CD4-positive, alpha-beta T cell treated with Interferon alpha-2 for 1 hour (primary cell): ENCODE results near the gene PTPRK.

ENCODE experiments used
- DNase-seq, 2 donors: peaks; one replicate each; pipeline ENCODE4 v3.0.0-alpha.2; 2020 to 2022

Gene PTPRK

DNA sequence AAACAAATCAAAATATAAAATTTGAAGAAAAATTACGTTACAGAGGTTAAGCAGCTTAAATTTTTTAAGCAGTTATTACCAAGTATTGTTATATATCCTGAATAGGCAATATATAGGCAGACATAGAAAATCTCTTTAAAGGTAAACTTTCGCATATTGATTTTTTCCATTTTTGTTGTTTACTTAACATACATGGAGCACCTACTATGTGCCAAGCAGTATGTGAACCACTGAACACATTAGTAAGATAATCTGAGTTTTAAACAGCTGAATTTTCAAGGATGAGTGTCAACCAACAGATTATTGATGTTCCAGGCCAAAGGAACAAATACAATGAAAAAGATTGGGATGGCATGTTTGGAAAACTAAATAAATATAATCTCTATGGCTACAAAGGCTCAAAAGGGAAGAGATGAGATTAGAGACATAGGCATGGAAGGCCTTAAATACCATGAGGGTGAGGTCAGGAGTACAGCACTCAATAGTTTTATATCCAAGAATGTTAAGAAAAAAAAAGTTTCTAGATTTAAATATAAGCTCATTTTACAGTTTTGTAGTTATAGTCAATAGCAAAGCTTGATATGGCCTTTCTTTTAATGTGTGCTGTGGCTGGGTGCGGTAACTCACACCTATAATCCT lies 277.5 kb downstream of the PTPRK start:
- no peak for DNase-seq

DNA sequence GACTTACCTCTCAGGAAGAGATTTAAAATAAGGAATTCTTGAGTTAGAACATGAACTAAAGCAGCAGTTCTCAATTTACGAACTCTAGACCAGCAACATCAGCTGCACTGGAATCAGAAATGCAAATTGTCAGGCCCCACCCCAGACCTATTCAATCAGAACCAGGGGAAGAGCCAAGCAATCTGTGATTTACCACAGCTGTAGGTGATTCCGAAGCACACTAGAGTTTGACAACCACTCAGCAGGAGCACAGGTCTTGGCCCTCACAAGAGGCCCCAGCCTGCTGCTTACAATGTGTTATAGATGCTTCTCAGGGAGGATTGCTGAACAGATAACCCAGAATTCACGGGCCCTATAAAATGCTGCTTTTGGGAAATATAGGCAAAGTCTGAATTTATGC lies 279.2 kb downstream of the PTPRK start:
- no peak for DNase-seq

DNA sequence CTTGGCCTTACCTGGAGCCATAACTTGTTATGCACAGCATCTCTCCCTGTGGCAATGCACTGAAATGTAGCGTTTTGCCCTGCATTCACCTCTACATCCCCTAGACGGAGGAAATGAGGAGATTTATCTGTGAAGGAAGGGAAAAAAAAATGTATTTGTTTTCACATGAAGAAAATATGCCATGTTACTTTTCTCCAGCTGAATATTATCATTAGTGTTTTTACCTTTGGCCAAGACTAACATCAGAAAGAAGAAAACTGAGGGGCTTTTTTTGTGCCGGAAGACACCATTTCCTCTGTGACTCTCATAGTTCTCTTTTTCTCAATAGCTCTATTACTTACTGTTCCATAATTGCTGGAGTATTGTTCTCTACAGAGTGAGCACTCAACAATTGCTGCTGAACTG lies 280.4 kb downstream of the PTPRK start:
- no peak for DNase-seq

DNA sequence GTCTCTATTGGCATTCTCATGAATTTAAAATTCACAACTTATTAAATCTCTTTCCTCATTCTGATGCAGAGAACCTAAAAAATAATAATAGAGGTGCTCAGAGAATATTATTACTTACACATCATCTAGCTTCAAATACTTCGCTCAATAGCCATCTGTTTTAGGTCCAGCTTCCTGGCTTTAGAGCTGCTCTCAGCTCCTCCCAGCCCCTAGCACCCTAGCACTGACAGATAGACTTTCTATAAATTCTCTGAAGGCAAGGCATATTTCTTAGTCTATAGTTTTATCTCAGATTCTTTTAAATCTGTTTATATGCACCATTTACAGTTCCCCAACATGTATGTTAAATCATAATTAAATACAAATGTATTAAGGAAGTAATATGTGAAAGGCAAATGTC lies 281.3 kb downstream of the PTPRK start:
- DNase-seq, result no peak

DNA sequence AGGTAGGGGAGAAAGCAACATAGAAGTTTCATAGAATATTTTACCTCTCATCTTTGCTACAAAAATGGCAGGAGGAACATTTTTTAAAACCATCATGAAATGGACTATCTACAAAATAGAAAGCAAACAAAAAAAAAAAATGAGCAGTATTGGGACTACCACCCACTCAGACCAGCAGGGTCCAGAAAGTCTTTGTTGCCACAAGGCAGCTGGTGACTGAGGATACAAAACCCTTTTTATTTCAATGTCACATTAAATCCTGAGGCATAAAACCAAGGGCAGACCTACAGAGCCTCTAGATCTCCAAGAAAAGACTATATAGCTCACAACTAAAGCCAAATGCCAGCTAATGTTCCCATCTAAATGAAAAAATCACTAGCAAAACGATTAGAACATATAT lies 282.2 kb downstream of the PTPRK start:
- no peak for DNase-seq

DNA sequence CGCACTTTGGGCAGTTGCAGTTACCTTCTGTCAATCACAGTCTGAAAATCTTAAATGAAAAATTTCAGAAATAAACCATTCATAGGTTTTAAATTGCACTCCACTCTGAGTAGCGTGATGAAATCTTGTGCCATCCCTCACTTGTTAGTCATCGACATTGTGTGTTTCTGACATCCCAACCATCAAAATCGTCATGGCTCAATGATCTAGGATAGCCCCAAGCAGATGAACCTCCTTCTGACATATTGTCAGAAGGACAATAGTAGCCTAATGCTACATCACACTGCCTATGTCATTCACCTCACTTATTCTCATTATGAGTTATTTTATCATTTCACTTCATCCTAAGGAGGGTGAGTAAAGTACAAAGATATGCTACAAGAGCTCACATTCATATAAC lies 284.8 kb downstream of the PTPRK start:
- no peak for DNase-seq

DNA sequence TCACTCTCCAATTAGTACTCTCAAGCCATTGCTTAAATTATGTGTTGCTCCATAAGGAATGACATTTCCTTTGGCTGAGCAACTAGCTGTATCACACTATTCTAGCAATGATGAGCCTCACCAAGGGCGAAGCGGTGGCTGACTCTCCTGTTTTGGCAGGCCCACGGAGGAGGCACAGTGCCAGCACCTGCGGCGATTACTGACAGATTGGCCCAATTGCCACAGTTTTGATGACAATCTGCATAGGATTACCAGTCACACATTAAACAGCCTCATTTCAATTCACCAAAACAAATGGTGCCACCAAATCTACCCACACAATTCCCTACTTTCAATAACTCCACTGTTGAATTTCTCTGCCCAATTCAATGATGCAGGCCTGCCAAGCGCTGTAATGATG lies 286.9 kb downstream of the PTPRK start:
- no peak for DNase-seq

DNA sequence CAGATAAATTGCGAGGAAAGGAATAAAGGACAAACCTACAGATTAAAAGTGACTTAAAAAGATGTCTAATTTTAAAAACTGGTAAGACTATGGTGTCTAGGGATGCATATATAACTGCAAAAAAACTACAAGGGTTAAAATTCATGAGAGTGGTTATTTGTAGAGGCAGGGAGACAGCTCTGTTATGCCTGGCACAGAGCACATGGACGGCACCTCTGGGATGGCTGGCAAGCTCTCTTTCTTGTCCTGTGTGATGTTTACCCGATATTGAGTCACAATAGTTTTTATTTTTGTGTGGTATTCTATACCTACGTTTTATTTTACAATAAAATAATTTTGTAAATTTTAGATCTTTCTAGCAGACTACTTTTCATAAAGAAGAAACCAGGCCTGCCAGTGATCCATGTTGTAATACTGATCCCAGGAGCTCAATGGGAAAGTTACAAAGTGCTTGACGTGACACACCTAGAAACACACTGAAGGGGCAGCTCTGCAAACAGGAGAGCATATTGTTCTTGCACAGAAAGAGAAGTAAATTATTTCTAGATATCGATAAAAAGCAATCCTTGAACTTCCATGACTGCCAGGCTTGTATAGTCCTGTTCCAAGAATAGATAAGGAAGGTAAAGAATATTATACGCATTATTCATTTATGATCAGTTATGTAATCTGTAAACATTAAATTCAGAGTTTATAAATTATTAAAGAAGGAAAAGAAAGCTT lies 290.0 kb downstream of the PTPRK start:
- no peak for DNase-seq

DNA sequence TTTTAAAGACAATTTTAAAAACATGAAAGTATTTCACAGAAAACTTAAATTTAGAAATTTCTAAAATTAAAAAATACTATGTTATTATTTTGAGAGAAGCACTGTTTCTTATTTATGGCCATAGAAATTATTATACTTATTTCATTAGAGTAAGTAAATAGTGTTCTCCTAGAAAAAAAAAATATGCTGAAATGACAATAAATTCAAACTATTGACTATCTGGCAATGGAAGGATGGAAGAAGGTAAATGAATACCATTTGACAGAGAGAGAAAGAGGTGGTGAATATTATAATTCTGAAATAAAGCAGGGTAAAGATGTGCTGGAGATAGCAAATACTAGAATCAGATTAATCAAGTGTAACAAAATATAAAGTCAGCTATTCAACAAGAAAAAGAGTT lies 294.8 kb downstream of the PTPRK start:
- DNase-seq, result no peak

DNA sequence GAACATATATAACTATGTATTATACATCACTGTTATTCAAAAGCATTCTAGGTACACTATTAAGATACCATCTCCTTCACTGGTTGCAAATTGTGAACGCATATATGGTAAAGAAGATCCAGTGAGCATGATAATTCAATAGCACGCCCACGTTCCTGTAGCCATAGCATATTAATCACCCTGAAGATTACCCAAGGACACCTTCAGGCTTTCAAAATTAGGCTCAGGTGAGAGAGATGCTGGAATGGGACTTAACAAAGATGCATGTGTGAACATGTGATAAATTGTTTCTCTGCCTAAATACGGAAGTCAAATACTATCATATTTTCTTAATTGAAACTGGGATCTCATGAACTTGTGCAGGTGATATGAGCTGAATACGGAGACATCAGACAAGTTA lies 303.5 kb downstream of the PTPRK start:
- no peak for DNase-seq

DNA sequence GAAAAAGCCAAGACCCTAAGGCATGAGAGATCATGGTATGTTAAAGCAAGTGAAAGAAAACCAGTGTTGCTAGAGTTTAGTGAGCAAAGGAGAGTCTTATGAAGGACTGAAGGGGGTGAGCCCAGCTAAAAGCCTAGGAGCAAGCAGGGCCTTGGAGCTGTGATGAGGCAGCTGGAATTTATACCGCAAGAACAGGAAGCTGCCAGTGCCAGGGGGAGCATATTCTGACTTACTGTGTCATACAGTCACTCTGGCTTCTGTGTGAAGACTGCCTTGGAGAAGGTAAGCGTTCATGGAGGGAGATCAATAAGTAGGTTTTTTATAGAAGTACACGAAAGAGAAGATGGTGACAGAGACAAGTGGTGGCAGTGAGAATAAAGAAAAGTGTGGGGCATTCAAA lies 310.6 kb downstream of the PTPRK start:
- no peak for DNase-seq

DNA sequence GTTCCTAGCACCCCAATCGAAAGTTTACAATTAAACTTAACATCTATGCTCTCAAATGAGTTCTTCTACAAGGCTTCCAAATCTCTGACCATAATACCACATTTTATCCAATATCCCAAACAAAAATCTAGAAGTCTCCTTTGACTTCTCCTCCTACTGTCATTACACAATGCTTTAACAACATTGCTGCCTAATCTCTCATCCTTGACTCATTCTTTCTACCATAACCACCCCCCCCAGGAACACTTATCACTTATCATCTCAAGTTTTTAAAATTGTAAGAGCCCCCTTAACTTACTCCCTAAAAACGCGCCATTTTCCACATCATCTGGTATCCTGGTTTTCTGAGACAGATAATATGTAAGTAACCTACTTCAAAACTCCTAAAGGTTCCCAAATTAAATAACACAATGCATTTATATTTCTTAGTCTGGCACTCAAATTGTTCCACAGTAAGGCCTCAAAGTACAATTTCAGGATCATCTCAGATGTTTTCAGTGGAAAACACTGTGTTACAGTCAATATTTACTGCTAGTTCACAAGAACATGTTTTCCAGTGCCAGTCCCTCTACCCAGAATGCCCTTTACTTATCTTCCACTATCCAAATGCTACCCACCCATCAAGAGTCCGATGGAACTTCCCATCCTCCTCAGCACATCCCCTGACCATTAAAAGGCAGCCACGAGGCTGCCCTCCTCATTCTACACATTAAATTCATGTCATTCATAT lies 311.4 kb downstream of the PTPRK start:
- no peak for DNase-seq

DNA sequence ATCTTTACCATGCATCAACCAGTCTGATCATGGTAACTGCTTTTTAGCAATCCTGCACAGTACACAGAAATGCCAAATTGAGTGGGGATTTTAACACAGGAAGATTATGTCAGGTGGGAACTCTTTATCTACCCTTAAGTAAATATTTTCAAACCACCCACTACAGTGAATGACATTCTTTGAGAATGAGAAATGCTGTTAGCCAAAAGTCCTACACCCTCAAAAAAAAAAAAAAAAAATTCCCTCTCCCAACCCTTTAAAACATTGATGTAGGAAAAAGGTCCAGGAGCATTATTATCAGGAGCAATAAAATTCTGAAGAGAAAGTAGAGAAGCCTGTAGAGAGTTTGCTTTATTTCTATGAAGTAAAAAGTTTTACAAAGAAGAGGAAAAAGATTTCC lies 312.3 kb downstream of the PTPRK start:
- DNase-seq, result no peak

DNA sequence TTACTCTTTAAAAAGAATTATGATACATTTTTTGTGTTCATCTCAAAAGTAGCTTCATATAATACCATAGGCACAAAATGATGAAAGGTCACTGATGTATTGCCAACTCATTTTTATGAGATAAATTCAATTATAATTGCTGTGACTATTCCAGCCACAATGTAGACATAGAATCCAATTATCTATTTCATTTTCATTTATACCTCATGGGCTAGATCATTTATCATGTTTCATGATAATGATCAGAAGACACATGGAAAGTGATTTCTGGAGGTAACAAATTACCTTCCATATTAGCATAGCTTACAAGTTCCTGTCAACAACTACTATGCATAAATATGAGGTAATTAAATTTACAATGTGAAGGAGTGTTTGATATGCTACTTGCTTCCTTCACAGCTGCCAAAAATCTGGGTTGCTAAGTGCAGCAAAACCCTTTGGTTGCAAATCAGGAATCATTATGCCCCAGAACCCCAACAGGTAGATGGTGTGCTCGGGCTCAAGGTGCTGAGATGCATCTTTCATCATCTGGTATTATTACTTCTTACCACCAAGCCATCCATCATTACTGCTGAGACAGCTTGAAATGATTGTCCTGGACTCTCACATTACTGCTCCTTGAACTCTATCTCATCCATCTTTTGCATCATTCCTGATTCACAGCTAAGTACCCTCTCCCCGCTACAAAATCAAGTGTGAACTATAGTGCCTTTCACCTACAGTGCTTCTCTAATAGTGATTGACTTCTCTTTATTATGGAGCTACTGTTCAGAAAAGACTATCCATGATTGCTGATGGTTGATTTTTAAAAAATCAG lies 313.6 kb downstream of the PTPRK start:
- no peak for DNase-seq

DNA sequence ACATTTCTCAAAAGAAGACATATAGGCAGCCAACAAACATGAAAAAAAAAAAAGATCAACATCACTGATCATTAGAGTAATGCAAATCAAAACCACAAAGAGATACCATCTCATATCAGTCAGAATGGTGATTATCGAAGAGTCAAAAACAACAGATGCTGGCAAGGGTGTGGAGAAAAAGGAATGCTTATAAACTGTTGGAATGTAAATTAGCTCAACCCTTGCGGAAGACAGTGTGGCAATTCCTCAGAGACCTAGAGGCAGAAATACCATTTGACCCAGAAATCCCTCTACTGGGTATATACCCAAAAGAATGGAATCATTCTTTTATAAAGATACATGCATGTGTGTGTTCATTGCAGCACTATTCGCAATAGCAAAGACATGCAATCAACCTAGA lies 315.8 kb downstream of the PTPRK start:
- no peak for DNase-seq

DNA sequence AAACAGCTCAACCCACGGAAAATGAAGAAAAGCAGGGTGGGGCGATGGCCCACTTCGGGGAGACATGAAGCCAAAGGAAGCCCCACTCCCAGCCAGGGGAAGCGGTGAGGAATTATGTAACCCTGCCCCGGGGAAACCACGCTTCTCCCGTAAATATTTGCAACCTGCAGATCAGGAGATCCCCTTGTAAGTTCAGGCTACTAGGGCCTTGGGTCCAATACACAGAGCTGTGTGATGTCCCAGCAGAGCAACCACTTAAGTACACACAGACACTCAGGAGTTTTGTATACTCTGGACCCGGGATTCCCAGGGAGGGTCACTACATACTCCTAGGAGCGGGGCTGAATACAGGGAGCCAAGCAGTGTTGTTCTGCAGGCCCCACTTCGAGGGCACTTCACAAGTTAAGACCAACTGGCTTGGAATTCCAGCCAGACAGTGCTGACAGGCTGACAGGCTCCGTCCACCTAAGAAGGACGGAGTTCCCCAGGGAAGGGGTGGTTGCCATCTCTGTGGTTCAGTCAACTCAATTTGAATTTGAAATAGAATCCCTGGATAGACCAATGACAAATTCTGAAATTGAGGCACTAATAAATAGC lies 318.1 kb downstream of the PTPRK start:
- DNase-seq, result no peak

DNA sequence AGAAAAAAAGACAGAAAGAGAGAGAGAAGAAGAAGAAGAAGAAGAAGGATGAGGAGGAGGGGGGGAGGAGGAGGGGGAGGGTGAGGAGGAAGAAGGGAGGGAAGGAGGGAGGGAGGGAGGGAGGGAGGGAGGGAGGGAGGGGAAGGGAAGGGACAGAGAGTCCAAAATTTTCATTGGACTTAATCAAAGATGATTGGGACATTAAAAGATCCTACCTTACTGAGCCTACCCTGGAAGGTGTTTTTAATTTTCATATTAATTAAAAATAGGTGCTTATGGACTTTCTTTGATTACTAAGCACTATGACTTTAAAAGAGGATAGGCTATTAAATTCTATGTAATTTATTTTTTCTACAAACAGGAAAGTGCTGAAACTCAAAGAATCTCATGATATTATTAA lies 319.6 kb downstream of the PTPRK start:
- DNase-seq, result no peak

DNA sequence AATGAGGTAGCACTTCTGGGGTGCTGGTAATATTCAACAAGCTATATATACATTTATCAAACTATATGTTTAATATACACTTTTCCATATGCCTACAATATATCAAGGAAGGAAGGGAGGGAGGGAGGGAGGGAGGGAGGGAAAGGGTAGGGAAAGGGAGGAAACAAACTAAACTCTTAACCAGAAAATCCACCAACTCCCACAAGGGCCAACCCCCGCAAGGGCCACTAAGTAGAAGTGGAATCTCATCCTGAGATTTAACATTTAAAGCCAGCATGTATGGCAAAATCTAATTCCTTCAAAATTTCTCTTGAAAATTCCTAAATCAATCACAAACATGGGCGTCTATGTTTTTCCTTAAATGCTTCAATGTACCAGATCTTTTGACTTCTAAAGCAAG lies 320.9 kb downstream of the PTPRK start:
- no peak for DNase-seq

DNA sequence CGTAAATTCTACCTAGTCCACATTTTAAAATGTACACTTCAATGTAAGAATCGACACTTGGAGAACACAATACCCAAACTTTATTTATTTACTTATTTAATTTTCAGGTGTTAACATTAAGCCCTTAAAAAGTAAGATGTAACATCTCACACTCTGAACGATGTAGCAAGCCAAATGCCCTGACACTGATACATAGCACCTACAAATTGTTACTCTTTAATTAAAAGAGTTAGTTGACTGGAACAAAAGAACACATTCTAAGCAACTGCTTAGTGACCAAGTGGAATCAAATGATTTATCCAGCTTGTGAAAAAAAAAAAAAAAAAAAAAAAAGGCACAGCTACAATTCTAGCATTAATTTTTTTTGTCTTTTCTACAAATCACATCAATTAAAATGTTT lies 327.4 kb downstream of the PTPRK start:
- no peak for DNase-seq

DNA sequence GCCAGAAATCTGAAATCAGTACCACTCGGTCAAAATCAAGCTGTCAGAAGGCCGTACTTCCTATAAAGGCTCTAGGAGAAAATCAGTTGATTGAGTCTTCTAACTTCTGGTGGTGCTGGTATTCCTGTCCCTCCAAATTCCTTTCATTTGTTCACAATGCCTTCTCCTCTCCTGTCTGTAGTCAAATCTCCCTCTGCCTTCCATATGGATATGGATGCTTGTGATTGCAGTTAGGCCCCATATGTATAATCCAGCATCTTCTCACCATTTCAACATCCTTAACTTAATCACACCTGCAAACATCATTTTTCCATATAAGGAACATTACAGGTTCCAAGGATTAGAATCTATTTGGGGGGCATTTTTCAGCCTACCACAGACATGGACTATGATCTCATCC lies 331.7 kb downstream of the PTPRK start:
- DNase-seq, result no peak

DNA sequence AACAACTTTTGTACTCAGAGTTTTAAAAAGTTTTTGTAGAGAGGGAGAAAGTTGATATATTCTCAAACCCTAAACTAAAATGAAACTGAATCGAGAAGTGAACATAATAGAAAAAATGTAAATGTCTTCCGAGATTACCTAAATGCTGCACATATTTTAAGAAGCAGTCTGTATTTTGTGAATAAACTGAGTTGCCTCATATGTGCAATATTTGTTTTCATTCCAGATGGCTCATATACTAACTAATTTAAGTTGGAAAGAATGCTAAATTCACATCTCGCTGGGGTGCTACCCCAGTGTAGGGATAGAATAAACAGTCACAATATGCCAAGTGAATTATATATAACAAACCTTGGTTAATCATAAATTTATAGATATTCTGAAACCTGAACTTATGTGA lies 333.7 kb downstream of the PTPRK start:
- DNase-seq, result no peak

DNA sequence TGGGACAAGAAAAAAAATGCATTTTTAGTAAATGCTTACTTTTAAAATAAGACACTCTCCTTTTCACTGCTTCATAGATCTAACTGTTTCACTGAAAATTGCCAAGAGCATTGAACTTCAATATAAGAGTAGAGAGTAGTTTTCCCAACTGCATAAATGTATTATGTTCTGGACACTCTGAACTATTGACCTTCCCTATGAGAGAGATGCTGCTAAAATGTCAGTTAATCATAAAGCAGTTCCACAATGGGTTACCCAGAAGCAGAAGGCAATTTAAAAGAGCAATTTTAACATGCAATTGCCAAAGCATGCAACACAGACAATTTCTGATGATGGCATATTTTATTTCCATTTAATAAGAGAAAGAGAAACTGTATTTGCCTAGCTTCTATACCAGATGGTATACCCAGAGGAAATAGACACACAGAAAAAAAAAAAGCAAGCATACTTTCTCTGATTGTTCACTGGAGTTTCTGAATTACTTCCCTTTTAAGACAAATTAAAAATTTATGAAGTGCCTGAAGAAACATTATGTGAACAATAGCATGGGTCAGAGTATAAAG lies 340.4 kb downstream of the PTPRK start:
- no peak for DNase-seq

DNA sequence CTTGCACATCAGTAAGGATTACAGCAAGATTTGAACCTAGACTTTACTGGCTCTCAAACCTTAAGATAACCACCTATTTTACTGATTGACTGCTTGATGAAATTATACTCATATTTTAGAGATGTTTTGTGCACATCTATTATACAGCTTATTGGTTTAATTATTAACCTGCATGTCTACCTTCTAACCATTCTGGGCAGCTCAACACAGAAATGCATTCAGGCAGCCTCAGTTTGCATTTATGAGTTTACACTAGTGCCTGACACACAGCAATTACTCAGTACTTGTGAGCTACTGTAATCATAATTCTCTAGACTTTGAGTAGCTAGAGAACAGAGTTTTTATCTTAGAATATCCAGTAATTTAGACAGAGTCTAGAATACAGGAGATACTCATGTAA lies 345.7 kb downstream of the PTPRK start:
- DNase-seq, result no peak
